Measurements from ENCODE around the gene OR13C2. TPM values are rescaled to one million over a fixed set of nuclear protein-coding genes. Genes with fewer than 3 reads are reported as not detected.

OR13C2 gene, protein sequence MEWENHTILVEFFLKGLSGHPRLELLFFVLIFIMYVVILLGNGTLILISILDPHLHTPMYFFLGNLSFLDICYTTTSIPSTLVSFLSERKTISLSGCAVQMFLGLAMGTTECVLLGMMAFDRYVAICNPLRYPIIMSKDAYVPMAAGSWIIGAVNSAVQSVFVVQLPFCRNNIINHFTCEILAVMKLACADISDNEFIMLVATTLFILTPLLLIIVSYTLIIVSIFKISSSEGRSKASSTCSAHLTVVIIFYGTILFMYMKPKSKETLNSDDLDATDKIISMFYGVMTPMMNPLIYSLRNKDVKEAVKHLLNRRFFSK
- not detected in 5 replicates for total RNA-seq (2022; extraction: Qiagen RNA extraction; ENCODE audit: low read depth)

DNA sequence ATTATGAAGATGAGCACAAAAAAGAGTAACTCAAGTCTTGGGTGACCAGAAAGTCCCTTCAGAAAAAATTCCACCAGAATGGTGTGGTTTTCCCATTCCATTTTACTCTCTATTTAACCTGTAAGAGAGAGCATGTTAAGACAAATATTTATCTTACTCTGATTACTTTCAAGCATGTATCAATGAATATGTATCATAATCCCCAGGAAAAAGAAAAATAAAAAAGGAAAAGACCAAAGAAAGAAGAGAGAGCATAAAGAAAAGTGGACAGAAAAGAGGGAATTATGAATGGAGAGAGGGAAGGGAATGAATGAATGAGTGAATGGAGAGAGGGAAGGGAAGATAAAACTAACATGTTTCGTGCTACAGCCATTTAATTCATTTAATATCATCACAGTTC lies at the start of gene OR13C2:
Gene OR13C2 (minus strand): TSS at position 101 of the 400 bp plus-strand sequence. CDS start 0 bp downstream, at position 101.

GRCh38 chr9:104618104-104618503 lies 12.7 kb upstream of the OR13C2 start, which contains the start of gene OR13C9:
OR13C9 (minus strand) TSS chr9:104618204; CDS start chr9:104618204, 0 bp downstream.

GRCh38 chr9:104599313-104599712 lies 6.1 kb downstream of the OR13C2 start, which contains the start of gene OR13C5:
OR13C5 (minus strand) TSS chr9:104599413; CDS start chr9:104599413, 0 bp downstream.

GRCh38 chr9:104568868-104569267 lies 36.6 kb downstream of the OR13C2 start, which contains the start of gene OR13C8:
OR13C8 (plus strand) TSS chr9:104569168; CDS start chr9:104569168, 0 bp downstream.

Other genes with a start within 250 kb of the OR13C2 start
- not detected in 5 replicates for gene OR13F1, start 101.4 kb downstream of the OR13C2 start, total RNA-seq (2022; extraction: Qiagen RNA extraction; ENCODE audit: low read depth)
- gene OR13C4, start 78.4 kb downstream of the OR13C2 start, total RNA-seq (2022; extraction: Qiagen RNA extraction; ENCODE audit: low read depth): not detected in 5 replicates
- gene OR13C3, start 68.8 kb downstream of the OR13C2 start, total RNA-seq (2022; extraction: Qiagen RNA extraction; ENCODE audit: low read depth): not detected in 5 replicates
- not detected in 5 replicates for gene OR13C8, start 36.5 kb downstream of the OR13C2 start, total RNA-seq (2022; extraction: Qiagen RNA extraction; ENCODE audit: low read depth)
- gene OR13C5, start 6.2 kb downstream of the OR13C2 start, total RNA-seq (2022; extraction: Qiagen RNA extraction; ENCODE audit: low read depth): not detected in 5 replicates
- not detected in 5 replicates for gene OR13C9, start 12.6 kb upstream of the OR13C2 start, total RNA-seq (2022; extraction: Qiagen RNA extraction; ENCODE audit: low read depth)
- gene OR13D1, start 88.9 kb upstream of the OR13C2 start, total RNA-seq (2022; extraction: Qiagen RNA extraction; ENCODE audit: low read depth): not detected in 5 replicates
- 10.7 to 17.1 TPM (median 13.8 TPM) in 5 replicates for gene NIPSNAP3A, start 142.1 kb upstream of the OR13C2 start, total RNA-seq (2022; extraction: Qiagen RNA extraction; ENCODE audit: low read depth)
- gene NIPSNAP3B, start 158.5 kb upstream of the OR13C2 start, total RNA-seq (2022; extraction: Qiagen RNA extraction; ENCODE audit: low read depth): 0.50 to 1.3 TPM (median 0.69 TPM) in 5 replicates

All from A549 treated with DMSO at 1 μM for 4 hours (cell line).